KOPT-K1 (cell line): ENCODE results near the gene ZDHHC22.
"Not testable (repeated sequence)": the region's sequence is repeated elsewhere in the genome, so short reads cannot be mapped to it uniquely, and the experiment has no call there.

Source experiments
- H3K27ac ChIP-seq: fragments of 200-600 bp; sonication (generic); 2 replicates; pipeline ENCODE4 v1.5.1; 2016; ENCODE audit warnings: antibody characterized with exemption, mild to moderate bottlenecking, low read depth, low read length; ENCODE audit not compliant: poor library complexity, severe bottlenecking
- H3K36me3 ChIP-seq: fragments of 200-600 bp; sonication (generic); 2 replicates; pipeline ENCODE4 v1.5.1; 2017; ENCODE audit warnings: antibody characterized with exemption, mild to moderate bottlenecking, low read length, moderate library complexity; ENCODE audit not compliant: insufficient read depth
- H3K9me3 ChIP-seq: fragments of 200-600 bp; sonication (generic); 2 replicates; pipeline ENCODE4 v1.5.1; 2017; ENCODE audit warnings: antibody characterized with exemption, low read length, mild to moderate bottlenecking; ENCODE audit not compliant: insufficient read depth, poor library complexity, severe bottlenecking

ZDHHC22 gene

GRCh38 chr14:77173911-77174617 is 32.5 kb upstream of the ZDHHC22 start:
- peaks cover 16% of the 10 kb centered on the region for H3K9me3 ChIP-seq
- not testable (repeated sequence) for H3K36me3 ChIP-seq, H3K27ac ChIP-seq

- Histone ChIP-seq H3K27ac (no peak overlapping the region), H3K36me3 (no peaks in the 10 kb centered on the region), H3K9me3 (peaks cover 16% of the 10 kb centered on the region)
Measured at GRCh38 chr14:77172916-77173315, 31.3 kb upstream of the ZDHHC22 start.

- Histone ChIP-seq H3K36me3 (no peaks in the 10 kb centered on the region), H3K27ac (no peak overlapping the region), H3K9me3 (peaks cover 16% of the 10 kb centered on the region)
Measured at GRCh38 chr14:77170045-77170444, 28.5 kb upstream of the ZDHHC22 start.

GRCh38 chr14:77161011-77161410 is 19.4 kb upstream of the ZDHHC22 start:
- Histone ChIP-seq H3K27ac (no peak overlapping the region), H3K36me3 (no peaks in the 10 kb centered on the region), H3K9me3 (no peaks in the 10 kb centered on the region)

GRCh38 chr14:77158882-77159255 is 17.3 kb upstream of the ZDHHC22 start:
- H3K27ac ChIP-seq: no peak overlapping the region
- H3K36me3 ChIP-seq: no peaks in the 10 kb centered on the region
- H3K9me3 ChIP-seq: no peaks in the 10 kb centered on the region

GRCh38 chr14:77158175-77158881 is 16.7 kb upstream of the ZDHHC22 start:
- H3K9me3 ChIP-seq: no peaks in the 10 kb centered on the region
- H3K27ac ChIP-seq: no peak overlapping the region
- no peaks in the 10 kb centered on the region for H3K36me3 ChIP-seq

GRCh38 chr14:77157740-77158139 is 16.1 kb upstream of the ZDHHC22 start:
- H3K36me3 ChIP-seq: no peaks in the 10 kb centered on the region
- no peaks in the 10 kb centered on the region for H3K9me3 ChIP-seq
- no peak overlapping the region for H3K27ac ChIP-seq

GRCh38 chr14:77155083-77155482 is 13.5 kb upstream of the ZDHHC22 start:
- Histone ChIP-seq H3K9me3 (no peaks in the 10 kb centered on the region), H3K36me3 (no peaks in the 10 kb centered on the region), H3K27ac (no peak overlapping the region)

- Histone ChIP-seq H3K9me3 (no peaks in the 10 kb centered on the region), H3K27ac (no peak overlapping the region), H3K36me3 (no peaks in the 10 kb centered on the region)
Measured at GRCh38 chr14:77154421-77154820, 12.8 kb upstream of the ZDHHC22 start.

- H3K27ac ChIP-seq: no peak overlapping the region
Measured at GRCh38 chr14:77153802-77154201, 12.2 kb upstream of the ZDHHC22 start.

GRCh38 chr14:77151918-77152588 is 10.5 kb upstream of the ZDHHC22 start:
- Histone ChIP-seq H3K27ac (no peak overlapping the region), H3K36me3 (no peaks in the 10 kb centered on the region), H3K9me3 (no peaks in the 10 kb centered on the region)

More at GRCh38 chr14:77153802-77154201, 12.2 kb upstream of the ZDHHC22 start:
- Histone ChIP-seq H3K9me3 (no peaks in the 10 kb centered on the region), H3K36me3 (no peaks in the 10 kb centered on the region)

- H3K36me3 ChIP-seq: no peaks in the 10 kb centered on the region
Measured at GRCh38 chr14:77151245-77151644, 9.7 kb upstream of the ZDHHC22 start.

GRCh38 chr14:77148510-77149231 is 7.1 kb upstream of the ZDHHC22 start:
- H3K27ac ChIP-seq: no peak overlapping the region
- no peaks in the 10 kb centered on the region for H3K36me3 ChIP-seq
- no peaks in the 10 kb centered on the region for H3K9me3 ChIP-seq

More at GRCh38 chr14:77151245-77151644, 9.7 kb upstream of the ZDHHC22 start:
- no peak overlapping the region for H3K27ac ChIP-seq
- H3K9me3 ChIP-seq: no peaks in the 10 kb centered on the region

- no peak overlapping the region for H3K27ac ChIP-seq
- H3K9me3 ChIP-seq: no peaks in the 10 kb centered on the region
- H3K36me3 ChIP-seq: no peaks in the 10 kb centered on the region
Measured at GRCh38 chr14:77145975-77146740, 4.6 kb upstream of the ZDHHC22 start.
